Activated T-cell treated with anti-CD3 and anti-CD28 coated beads for 4 hours (primary cell): ENCODE data around the gene CCDC61.

Experiments used
- DNase-seq: peaks from one replicate; pipeline ENCODE4 v3.0.0-alpha.2; 2020

Gene CCDC61

DNA sequence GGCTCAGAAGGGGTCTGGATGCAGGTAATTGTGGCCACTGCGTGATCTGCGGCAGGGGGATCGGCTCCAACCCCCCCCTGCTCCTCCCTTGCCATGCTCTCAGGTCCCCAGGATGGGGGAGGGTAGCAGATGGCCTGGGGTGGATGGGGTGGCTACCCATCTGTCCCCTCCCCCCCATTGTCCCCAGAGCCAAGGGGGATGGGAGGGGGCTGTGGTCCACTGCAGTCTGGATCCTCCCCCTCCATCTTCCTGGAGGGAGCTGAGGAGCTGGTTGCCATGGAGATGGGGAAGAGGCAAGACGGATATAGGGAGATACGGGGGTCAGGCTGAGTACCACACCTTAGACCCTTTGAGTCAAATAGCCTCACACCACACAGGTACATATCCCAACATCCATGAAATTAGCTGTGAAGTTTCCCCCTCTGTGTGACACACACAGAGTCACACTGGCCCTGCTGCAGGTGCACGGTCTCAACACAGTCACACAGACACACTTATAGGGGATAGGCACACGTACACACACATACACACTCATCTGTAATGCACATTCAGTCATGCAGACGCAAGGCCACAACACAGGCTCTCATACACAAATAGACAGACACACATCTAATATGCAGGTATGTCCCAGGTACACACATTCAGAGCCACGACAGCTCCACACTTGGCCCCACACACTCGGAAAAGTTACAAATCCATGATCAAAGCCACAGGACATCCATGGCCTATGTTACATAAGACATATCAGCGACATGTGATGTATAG, 19.8 kb upstream of the CCDC61 start:
- DNase-seq = no peak

DNA sequence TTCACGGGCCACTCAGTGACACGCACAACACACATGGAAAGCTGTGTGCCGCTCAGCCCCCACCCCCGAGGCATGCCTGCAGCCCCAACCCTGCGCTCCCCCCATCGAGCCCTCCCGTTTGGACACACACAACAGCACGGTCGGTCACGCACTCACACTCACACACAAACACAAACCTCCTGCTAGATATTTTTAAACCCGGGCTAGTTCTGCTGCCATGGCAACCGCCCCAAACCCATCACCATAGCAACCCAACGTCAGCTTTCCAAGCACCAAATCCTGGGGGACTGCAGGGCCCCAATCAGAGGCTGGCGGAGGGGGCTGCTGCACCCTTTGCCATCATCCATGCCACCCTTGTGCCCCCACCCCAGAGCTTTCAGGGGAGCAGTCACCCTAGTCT, 19.1 kb upstream of the CCDC61 start:
- DNase-seq = no peak

DNA sequence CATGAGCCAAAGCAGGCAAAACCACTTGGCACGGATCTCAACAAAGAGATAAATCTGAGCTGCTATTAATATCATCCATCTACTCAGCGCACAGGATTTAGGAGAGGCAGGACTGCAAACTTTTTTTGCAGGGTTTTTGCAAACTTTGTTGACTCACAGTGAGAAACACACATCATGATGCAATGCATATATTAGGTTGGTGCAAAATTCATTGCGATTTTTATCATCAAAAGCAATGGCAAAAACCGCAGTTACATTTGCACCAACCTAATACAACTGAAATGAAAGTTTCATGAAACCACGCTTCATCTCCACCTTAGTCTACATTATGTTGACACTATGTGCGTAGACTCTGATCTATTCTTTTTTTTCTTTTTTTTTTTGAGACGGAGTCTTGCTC, 17.1 kb upstream of the CCDC61 start:
- DNase-seq = no peak

DNA sequence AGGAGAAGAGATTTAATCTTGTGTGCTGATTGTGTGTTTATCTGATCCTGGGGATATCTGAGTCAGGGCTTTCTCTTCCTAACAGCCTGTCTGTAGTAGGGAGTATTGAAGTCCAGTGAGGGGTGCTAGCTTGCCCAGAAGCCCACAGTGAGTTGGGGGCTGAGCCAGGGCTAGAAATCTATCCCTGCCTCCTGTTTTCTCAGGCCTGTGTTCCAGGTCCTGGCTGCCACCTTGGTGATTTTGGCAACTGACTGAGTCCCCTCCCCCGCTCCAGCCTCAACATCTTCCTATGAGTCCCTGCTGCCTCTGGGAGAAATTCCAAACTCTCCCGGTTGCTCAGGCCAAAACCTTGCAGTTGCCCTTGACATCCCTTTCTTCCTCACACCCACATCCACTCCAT, 13.9 kb upstream of the CCDC61 start:
- DNase-seq = no peak

DNA sequence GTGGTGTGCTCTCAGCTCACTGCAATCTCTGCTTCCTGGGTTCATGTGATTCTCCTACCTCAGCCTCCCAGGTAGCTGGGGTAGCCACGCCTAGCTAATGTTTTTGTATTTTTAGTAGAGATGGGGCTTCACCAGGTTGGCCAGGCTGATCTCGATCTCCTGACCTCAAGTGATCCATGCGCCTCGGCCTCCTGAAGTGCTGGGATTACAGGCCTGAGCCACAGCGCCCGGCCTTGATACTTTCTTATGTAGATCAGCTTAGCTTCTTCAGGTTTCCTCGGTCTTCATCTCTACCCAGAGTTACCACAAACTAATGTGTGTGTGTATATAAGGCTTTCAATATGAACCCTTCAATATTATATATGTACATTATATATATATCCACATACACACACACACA, 9.9 kb upstream of the CCDC61 start:
- no peak for DNase-seq

DNA sequence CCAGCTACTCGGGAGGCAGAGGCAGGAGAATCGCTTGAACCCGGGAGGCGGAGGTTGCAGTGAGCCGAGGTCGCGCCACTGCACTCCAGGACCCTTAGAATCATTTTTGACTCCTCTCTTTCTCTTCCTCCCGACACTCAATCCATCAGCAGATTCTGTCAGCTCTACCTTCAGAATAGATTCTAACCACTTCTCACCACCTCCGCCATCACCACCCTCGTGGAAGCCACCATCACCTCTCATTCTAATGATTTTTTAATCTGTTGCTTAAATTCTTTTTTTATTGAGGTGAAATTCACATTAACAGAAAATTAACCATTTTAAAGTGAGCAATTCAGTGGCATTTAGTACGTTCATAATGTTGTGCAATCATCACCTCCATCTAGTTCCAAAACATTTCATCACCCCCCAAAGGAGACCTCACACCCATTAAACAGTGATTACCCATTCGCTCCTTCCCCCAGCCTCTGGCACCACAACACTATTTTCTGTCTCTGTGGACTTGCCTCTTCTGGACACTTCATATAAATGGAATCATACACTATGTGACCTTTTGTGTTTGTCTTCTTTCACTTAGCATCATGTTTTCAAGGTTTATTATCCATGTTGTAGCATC, 5.0 kb upstream of the CCDC61 start:
- no peak for DNase-seq

DNA sequence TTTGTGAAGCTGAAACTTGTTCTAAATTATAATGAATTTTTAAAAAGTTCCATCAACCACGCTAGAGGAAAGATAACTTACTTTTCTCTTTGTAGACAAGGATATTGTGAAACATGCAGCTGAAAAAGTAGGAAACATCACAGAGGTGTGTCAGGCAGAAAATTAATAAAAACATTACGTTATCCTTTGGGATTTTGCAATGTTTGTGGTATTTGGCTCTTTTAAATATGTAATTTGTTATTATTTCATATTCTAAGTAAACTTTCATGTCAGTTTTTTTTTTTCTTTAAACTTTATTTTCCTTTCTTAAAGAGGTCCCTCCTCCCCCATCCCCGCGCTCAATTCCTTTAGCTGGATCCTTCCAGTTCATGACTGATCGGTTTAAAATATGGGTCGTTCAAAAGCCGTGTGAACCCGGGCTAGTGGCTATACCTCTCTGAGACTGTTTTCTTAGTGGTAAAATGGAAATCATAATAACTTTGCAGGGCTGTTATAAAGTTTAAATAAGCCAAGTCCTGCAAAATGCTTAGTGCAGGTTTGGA, 740 bp upstream of the CCDC61 start:
- no peak for DNase-seq

DNA sequence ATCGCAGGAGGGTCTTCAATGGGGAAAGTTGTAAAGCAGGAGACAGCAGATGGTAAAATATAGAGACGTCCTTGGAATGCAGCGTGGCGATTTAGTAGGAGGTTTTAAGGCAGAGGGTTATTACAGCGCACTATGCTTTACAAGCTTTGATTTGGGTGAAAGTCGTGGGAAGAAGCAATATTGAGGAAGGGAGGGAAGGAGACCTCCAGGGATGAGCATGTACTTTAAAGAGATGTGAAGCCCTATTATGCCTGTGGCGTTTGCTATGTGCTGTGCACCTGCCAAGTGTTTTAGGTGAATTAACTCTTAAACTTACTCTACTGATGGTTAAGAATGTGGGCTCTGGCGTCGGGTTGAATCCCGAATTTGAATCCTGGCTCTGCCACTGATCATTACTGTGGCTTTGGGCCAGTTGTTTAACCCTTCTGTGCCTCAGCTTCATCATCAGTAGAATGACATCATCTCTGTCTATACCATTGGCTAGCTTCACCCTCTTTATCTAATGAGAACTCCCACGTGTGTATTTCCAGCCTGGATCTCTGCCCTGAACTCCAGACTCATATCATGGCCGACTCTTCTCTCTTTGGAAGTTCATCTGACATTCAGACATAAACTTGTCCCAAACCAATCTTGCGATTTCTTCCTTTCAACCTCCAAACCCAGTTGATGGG, 583 bp downstream of the CCDC61 start:
- DNase-seq = no peak

DNA sequence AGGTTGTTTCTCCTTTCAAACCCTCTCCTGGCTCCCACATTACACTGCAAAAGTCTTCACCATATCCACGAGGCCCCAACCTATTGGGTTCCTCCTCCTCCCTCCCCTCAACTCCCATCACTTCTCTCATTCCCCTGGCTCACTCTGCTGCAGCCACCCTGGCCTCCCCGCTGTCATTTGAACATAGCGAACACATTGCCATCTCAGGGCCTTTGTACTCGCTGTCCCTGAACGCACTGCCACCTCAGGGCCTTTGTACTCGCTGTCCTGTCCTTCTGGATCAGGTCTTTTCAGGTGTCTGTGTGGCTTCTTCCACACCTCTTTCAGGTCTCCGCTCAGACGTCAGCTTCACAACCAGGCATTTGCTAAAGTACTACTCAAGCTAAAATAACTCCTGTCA, 1.7 kb downstream of the CCDC61 start:
- DNase-seq = no peak

DNA sequence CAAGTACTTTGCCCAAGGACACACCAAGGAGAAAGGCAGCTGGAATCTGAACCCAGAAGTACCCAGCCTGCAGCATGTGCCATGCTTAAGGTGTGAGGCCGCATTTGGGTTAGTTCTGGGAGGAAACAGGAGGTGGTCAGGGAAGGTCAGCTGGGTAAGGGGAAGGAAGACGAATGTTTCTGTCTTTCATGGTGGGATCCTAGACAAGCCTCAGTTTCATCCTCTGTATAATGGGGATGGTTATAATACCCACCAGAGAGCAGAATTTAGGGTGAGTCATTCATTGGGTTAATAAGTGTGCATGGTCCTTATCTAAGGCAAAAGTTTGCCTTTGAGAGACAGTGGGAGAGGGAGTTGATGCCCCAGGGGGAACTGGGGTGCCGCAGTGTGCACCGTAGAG, 3.6 kb downstream of the CCDC61 start:
- no peak for DNase-seq

DNA sequence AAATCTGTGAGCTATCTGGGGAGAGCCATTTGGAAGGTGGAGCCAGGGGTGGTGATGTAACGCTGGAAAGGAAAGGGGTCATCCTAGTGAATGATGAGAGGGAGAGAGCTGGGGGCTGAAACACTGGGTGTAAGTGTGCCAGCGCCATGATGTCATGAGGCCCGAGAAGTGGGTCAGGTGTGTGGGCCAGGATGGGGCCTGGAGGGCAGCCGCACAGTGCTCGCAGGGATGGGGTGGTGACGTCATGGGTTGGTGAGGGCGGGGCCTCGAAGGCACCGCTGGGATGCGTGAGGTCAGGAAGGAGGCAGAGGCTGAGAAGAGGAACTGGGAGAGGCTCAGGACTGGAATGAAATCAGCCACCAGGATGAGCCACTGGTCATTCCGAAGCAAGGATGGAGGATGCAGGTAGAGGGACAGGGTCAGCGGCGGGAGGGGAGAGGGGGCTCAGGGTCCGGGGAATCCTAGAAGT, 4.4 kb downstream of the CCDC61 start:
- DNase-seq = no peak

DNA sequence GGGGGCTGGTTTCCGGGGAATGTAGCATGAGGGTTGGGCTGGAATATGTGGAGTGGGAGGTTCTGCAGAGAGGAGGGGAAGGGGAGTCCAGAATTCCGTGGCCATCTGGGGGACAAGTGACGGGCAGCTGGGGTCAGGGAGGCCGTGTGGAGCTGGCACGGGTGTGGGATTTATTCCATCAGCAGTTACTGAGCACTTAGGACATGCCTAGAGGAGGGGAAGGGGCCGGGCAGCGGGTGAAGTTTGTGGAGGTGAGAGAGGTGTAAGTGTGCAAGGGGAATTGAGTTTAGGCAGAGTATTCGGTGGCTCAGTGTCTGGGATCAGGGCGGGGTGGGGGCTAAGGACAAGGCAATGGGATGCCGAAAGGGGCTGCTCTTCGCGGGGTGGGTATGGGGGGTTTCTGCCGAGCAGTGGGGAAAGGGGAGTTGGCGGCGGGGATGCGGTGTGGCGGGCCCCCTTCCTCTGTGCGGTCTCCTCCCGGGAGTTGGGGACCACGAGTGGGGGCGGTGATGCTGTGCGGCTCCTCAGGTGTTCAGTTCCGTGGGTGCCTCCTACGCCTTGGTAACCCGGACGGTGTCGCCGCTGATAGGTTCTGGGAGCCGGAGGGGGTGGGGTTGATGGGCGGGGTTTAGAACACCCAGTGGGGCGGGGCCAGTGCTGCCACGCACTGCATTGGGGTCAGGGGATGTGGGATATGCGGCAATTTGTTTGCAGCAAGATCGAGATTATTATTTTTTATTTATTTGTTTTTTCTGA, 5.4 kb downstream of the CCDC61 start:
- peak; percentile 75 for DNase-seq

DNA sequence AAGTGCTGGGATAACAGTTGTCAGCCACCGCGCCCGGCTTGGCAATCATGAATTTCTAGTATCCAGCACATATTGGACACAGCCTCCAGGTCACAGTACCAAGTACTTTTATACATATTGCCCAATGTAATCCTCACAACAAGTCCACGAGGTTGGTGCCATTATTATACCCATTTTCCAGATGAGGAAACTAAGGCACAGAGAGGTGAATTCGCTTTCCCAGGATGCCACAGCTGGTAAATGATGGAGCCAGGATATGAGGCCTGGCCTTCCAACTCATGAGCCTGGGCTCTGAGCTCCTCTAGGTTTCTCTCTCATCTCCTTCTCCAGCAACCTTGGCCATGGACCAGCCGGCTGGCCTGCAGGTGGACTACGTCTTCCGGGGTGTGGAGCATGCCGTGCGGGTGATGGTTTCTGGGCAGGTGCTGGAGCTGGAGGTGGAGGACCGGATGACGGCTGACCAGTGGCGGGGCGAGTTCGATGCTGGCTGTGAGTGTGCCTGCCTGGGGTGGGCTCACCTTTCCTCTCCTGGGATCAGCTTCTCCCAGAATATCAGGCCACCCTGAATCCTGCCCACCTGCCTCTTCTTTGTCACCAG, 7.5 kb downstream of the CCDC61 start:
- DNase-seq = no peak

DNA sequence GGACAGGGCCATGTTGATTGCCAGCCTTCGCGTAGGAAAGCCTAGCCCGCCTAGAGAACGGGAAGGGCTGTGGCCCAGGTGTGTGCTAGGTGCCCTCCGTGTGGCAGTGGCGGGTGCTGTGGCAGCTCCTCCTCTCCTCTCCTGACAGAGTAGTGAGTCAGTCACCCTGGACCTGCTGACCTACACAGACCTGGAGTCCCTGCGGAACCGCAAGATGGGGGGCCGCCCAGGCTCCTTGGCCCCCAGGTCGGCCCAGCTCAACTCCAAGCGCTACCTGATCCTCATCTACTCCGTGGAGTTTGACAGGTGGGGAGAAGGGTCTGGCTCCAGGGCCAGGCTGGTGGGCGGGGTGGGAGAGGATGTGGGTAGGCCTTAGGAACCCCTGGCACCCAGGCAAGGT, 11.1 kb downstream of the CCDC61 start:
- DNase-seq = no peak

DNA sequence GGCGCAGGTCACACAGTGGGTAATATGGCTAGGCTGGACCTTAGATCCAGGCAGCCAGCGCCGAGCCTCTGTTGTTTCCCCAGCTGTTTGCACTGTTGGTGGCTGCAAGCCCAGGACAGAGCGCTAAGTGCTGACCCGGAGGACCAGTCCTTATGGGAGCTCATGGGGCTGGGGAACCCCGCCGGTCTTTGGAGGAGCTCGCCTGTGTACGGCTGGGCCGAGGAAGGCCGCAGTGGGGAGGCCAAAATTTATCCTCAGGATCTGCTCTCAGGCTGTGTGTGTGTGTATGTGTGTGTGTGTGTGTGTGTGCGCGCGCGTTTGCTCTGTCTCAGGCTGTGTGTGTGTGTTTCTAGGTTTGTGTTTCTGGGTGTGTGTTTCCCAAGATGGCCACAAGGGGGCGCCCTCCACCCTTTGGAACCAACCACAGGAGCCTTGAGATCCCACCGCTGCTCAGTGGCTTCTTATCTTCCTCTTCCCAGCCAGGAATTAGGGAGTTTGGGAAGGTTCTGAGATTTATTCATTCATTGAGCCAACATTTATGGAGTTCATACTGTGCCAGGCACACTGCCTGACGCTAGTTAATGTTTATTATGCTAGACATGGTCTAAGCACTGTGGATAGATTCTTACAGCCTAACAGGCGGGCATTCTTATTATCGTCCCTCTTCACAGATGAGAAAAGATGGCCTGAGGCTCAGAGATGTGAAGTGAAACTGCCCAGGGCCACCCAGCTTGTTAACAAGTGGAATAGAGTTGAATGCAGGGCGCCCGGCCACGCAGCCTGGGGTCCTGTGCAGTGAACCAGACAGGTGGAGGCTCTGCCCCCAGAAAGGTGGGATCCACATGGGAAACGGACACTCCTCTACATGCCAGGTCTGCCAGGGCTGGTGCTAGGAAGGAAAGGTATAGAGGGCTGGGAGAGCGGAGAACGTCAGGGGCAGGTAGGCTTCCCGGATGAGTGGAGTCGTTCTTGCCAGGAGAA, 14.6 kb downstream of the CCDC61 start:
- peak; percentile 57 for DNase-seq

DNA sequence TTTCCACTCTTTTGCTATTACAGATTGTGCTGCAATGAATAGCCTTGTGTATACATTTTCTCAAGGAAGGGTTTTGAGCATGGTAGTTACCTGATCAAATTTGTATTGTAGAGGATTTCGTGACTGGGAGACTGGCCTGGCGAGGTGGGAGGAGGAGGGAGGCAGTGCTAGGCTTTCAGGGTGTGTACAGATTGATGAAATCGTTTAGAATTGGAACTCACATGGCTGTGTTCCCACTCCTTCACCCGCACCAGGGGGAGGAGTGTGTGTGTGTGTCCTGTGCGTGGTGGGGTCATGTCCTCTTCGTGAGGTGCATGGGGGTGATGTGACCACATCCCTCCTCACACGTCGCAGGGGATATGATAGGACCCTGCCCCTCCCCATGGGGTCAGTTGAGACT, 19.3 kb downstream of the CCDC61 start:
- no peak for DNase-seq

DNA sequence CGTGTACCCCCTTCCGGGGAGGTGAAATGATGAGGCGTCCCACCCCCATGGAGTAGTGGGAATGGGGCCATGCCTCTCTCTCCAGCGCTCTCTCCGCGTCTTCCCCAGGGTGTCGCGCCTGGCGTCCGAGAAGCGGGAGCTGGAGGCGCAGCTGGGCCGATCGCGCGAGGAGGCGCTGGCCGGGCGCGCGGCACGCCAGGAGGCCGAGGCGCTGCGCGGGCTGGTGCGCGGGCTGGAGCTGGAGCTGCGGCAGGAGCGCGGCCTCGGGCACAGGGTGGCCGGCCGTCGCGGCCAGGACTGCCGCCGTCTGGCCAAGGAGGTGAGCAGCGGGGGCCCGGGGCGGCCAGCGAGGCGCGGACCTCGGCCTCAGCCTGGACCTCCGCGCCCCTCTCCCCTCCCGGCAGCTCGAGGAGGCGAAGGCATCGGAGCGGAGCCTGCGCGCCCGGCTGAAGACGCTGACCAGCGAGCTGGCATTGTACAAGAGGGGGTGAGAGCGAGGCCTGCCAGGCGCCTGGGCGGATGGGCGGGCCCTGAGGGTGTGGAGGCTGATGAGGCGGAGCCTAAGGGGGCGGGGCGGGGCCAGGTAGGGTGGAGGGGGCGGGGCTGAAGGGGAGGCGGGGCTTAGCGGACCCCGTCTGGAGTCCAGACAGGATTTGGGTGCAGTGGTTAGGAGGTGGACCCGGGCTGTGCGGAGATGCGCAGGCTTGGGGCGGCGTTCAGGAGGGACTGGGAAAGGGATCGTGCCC, 19.8 kb downstream of the CCDC61 start:
- peak; percentile 49 for DNase-seq

DNA sequence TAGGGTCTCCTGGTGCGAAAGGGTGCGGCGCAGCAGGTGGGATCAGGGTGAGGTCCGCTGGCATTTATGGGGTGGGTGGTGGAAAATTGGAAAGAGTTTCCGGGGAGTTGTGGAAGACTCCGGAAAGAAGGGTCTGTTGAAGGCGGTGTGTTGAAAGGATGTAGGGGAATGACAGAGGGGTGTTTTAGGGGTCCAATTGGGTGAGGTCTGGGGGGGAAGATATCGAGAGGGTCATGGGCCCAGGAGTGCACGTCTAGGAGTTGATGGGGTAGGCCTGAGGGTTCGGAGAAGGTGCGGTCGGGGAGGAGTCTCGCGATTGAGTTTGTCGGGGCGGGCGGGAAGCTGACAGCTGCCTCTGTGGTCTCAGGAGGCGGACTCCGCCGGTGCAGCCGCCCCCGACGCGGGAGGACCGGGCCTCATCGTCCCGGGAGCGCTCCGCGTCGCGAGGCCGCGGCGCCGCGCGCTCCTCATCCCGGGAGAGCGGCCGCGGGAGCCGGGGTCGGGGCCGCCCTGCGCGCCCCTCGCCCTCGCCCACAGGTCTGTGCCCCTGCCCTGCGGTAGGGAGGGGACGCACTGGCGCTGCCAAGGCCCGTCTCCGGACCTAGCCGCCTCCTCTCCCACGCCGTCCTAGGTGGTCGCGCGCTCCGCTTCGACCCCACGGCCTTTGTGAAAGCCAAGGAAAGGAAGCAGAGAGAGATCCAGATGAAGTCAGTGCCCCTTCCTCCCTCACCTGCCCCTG, 20.6 kb downstream of the CCDC61 start:
- DNase-seq = peak; percentile 27

DNA sequence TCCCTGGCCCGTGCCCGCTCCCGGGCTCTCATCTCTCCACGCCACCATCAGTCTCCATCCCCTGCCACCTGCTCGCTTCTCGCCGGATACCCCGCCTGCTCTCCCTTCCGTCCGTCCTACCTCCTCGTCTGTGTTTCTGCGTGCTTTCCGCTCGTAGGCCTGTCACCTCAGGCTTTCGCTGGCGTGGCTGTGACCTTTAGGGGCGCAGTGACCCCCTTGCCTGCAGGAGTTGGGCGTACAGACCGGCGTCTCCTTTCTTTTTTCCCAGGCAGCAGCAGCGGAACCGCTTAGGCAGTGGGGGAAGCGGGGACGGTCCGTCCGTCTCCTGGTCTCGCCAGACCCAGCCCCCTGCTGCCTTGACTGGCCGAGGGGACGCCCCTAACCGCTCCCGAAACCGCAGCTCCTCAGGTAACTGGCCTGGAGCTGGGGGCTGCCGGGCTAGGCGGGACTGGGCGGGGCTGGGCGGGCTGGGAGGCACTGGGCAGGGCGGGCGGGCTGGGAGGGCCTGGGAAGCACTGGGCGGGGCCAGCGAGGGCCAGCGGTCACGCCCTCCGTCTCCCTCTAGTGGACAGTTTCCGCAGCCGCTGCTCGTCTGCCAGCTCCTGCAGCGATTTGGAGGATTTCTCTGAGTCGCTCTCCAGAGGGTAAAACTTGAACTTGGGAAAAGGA, 21.3 kb downstream of the CCDC61 start:
- DNase-seq = peak; percentile 69

DNA sequence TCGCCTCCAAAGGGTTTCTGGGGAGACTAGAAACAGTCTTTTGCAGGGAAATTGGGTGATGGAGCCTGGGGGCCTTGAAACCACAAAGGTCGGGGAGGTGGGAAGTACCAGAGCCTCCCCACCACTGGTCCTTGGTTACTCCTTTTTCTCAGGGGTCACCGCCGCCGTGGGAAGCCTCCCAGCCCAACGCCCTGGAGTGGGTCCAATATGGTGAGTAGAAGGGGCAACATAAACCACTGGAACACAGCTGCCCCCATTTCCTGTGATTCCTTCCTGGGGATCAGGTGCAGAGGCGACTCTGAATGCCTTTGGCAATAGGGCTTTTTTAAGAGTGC, 21.8 kb downstream of the CCDC61 start:
- DNase-seq = no peak
